Measurements from ENCODE around the gene NRXN2.

Gene NRXN2

GRCh38 chr11:64588701-64589100, 134.3 kb downstream of the NRXN2 start:
- DNase-seq (ENCODE audit: low spot score): no peak

- no peak for DNase-seq (ENCODE audit: low spot score)
These were observed 136.6 kb downstream of the NRXN2 start for GRCh38 chr11:64586366-64586765.

- DNase-seq (ENCODE audit: low spot score): no peak
These were observed 137.8 kb downstream of the NRXN2 start for GRCh38 chr11:64585150-64585549.

GRCh38 chr11:64583296-64584262, 139.4 kb downstream of the NRXN2 start:
- no peak for DNase-seq (ENCODE audit: low spot score)

- DNase-seq (ENCODE audit: low spot score): no peak
These were observed 140.1 kb downstream of the NRXN2 start for GRCh38 chr11:64582885-64583284.

GRCh38 chr11:64581057-64581523, 141.9 kb downstream of the NRXN2 start:
- no peak for DNase-seq (ENCODE audit: low spot score)

- DNase-seq (ENCODE audit: low spot score): no peak
These were observed 142.6 kb downstream of the NRXN2 start for GRCh38 chr11:64580412-64580811.

- DNase-seq (ENCODE audit: low spot score): no peak
These were observed 145.8 kb downstream of the NRXN2 start for GRCh38 chr11:64577202-64577601.

GRCh38 chr11:64572143-64572542, 150.9 kb downstream of the NRXN2 start:
- DNase-seq (ENCODE audit: low spot score): no peak

- DNase-seq (ENCODE audit: low spot score): no peak
These were observed 151.4 kb downstream of the NRXN2 start for GRCh38 chr11:64571410-64572091.

GRCh38 chr11:64571050-64571409, 152.0 kb downstream of the NRXN2 start:
- no peak for DNase-seq (ENCODE audit: low spot score)

- DNase-seq (ENCODE audit: low spot score): no peak
These were observed 152.7 kb downstream of the NRXN2 start for GRCh38 chr11:64570341-64570740.

GRCh38 chr11:64569300-64569970, 153.6 kb downstream of the NRXN2 start:
- no peak for DNase-seq (ENCODE audit: low spot score)

GRCh38 chr11:64568584-64569140, 154.3 kb downstream of the NRXN2 start:
- DNase-seq (ENCODE audit: low spot score): no peak

GRCh38 chr11:64568041-64568571, 154.9 kb downstream of the NRXN2 start:
- no peak for DNase-seq (ENCODE audit: low spot score)

- no peak for DNase-seq (ENCODE audit: low spot score)
These were observed 155.8 kb downstream of the NRXN2 start for GRCh38 chr11:64566915-64567891.

GRCh38 chr11:64566042-64566914, 156.7 kb downstream of the NRXN2 start:
- DNase-seq (ENCODE audit: low spot score): peak; percentile 81

- DNase-seq (ENCODE audit: low spot score): no peak
These were observed 157.8 kb downstream of the NRXN2 start for GRCh38 chr11:64564947-64565889.

- DNase-seq (ENCODE audit: low spot score): no peak
These were observed 158.6 kb downstream of the NRXN2 start for GRCh38 chr11:64564419-64564818.

All from hepatic stellate cell (primary cell).